BLaER1 treated with 17β-estradiol and CSF1 and Interleukin-3, amounts not matched to agents 10 nM and 100 nM (cell line): ENCODE data around the gene P3H2.

ENCODE experiments used
- H3K27ac ChIP-seq, 11 experiments: shearing (Covaris generic); formaldehyde crosslinking; 2 replicates each; pipeline ENCODE4 v1.8.1; 2022
- H3K27me3 ChIP-seq, 11 experiments: shearing (Covaris generic); formaldehyde crosslinking; 2 replicates each; pipeline ENCODE4 v1.8.1; 2022
- H3K36me3 ChIP-seq, 11 experiments: shearing (Covaris generic); formaldehyde crosslinking; 2 replicates each; pipeline ENCODE4 v1.8.1; 2022
- H3K4me1 ChIP-seq, 10 experiments: shearing (Covaris generic); formaldehyde crosslinking; 2 replicates each; pipeline ENCODE4 v1.8.1; 2022
- H3K4me2 ChIP-seq, 11 experiments: shearing (Covaris generic); formaldehyde crosslinking; 2 replicates each; pipeline ENCODE4 v1.8.1; 2022
- H3K4me3 ChIP-seq, 10 experiments: shearing (Covaris generic); formaldehyde crosslinking; 2 replicates each; pipeline ENCODE4 v1.8.1; 2022
- H3K9ac ChIP-seq, 11 experiments: shearing (Covaris generic); formaldehyde crosslinking; 2 replicates each; pipeline ENCODE4 v1.8.1; 2022
- H3K9me3 ChIP-seq, 11 experiments: shearing (Covaris generic); formaldehyde crosslinking; replicated peaks in 1 of 11; 2 replicates each; pipeline ENCODE4 v1.8.1; 2022
- H4K20me1 ChIP-seq, 11 experiments: shearing (Covaris generic); formaldehyde crosslinking; 2 replicates each; pipeline ENCODE4 v1.8.1; 2022
- Cebpa-rat ChIP-seq, 11 experiments: shearing (Covaris generic); IDR thresholded peaks; 2 replicates each; pipeline ENCODE4 v1.8.1; 2022

The P3H2 gene

GRCh38 chr3:190005343-190006113 lies 115.2 kb downstream of the P3H2 start:
- Histone ChIP-seq H4K20me1 (no peaks in the 10 kb centered on the region), H3K4me2 (no peak overlapping the region), H3K4me3 (no peak overlapping the region)

GRCh38 chr3:190004656-190005055 lies 116.0 kb downstream of the P3H2 start:
- H3K27ac ChIP-seq, result no peak overlapping the region
- no peak for TF ChIP-seq Cebpa-rat (IDR thresholded peaks at IDR 0.05)
- H4K20me1 ChIP-seq, result no peaks in the 10 kb centered on the region
- H3K9ac ChIP-seq, result no peak overlapping the region
- H3K4me1 ChIP-seq, result peaks cover 6 to 18% (median 12%) of the 10 kb centered on the region in 10 experiments; a peak in 19 of 20 replicates
- no peaks in the 10 kb centered on the region for H3K9me3 ChIP-seq
- H3K27me3 ChIP-seq, result no peaks in the 10 kb centered on the region
- H3K4me3 ChIP-seq, result no peak overlapping the region
- H3K36me3 ChIP-seq, result no peaks in the 10 kb centered on the region
- no peak overlapping the region for H3K4me2 ChIP-seq

More at GRCh38 chr3:190005343-190006113, 115.2 kb downstream of the P3H2 start:
- Histone ChIP-seq H3K36me3 (no peaks in the 10 kb centered on the region), H3K9me3 (no peaks in the 10 kb centered on the region), H3K9ac (no peak overlapping the region), H3K27ac (no peak overlapping the region), H3K27me3 (no peaks in the 10 kb centered on the region), H3K4me1 (peaks cover 9 to 27% (median 19%) of the 10 kb centered on the region in 10 experiments; a peak in 19 of 20 replicates)
- no peak for TF ChIP-seq Cebpa-rat (IDR thresholded peaks at IDR 0.05)

GRCh38 chr3:190003681-190004123 lies 117.0 kb downstream of the P3H2 start:
- no peak overlapping the region for H3K9ac ChIP-seq
- H3K27me3 ChIP-seq, result no peaks in the 10 kb centered on the region
- peaks cover 0 to 9% (median 3%) of the 10 kb centered on the region in 10 experiments; a peak in 11 of 20 replicates for H3K4me1 ChIP-seq
- no peak overlapping the region for H3K4me2 ChIP-seq
- H3K9me3 ChIP-seq, result no peaks in the 10 kb centered on the region
- no peak for TF ChIP-seq Cebpa-rat (IDR thresholded peaks at IDR 0.05)
- no peaks in the 10 kb centered on the region for H3K36me3 ChIP-seq
- H3K4me3 ChIP-seq, result no peak overlapping the region
- H3K27ac ChIP-seq, result no peak overlapping the region
- no peaks in the 10 kb centered on the region for H4K20me1 ChIP-seq

DNA sequence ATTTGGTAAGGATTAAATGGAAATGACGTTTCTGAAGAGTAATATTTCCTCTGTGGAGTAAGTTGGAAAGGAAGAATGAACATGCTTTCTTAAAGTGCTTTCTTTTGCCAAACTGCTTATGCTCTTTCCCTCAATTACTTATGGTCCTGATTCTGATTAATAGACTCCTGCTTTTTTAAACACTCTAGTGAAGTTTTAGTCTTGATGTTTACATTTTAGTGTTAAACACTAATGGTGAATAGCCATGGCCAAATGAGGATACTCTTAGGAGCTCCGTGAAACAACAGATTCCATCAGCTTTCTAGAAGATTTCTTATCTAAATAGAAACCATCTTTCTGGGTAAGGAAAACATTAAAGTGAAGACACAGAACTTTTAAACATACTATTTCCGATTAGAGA lies 117.6 kb downstream of the P3H2 start:
- no peak for TF ChIP-seq Cebpa-rat (IDR thresholded peaks at IDR 0.05)
- Histone ChIP-seq H3K4me2 (no peak overlapping the region), H4K20me1 (no peaks in the 10 kb centered on the region), H3K4me1 (peaks cover 0 to 2% (median 0%) of the 10 kb centered on the region in 10 experiments; a peak in 3 of 20 replicates), H3K9me3 (no peaks in the 10 kb centered on the region), H3K4me3 (no peak overlapping the region), H3K27ac (no peak overlapping the region), H3K9ac (no peak overlapping the region), H3K27me3 (no peaks in the 10 kb centered on the region), H3K36me3 (no peaks in the 10 kb centered on the region)

DNA sequence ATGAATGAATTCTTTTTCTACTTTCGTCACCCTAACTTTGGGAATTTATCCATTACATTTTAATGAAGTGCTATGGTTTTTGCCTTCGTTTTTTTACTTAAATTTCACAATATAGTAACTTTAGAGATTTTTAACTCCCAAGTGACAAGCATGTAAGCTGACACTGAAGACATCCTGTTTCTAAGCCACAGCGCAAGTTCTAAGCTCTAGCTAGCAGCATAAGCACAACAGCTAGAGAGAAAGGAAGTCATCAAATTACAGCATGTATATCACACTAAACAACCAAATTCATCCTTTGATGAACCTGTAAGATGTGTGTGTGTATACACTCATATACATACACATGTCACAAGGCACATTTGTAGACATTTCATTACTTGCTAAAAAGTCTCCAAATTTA lies 119.3 kb downstream of the P3H2 start:
- Histone ChIP-seq H3K4me3 (no peak overlapping the region), H3K27me3 (no peaks in the 10 kb centered on the region), H3K4me2 (no peak overlapping the region), H3K9me3 (no peaks in the 10 kb centered on the region), H3K9ac (no peak overlapping the region), H3K36me3 (no peaks in the 10 kb centered on the region), H3K4me1 (no peaks in the 10 kb centered on the region), H4K20me1 (no peaks in the 10 kb centered on the region), H3K27ac (no peak overlapping the region)
- no peak for TF ChIP-seq Cebpa-rat (IDR thresholded peaks at IDR 0.05)

DNA sequence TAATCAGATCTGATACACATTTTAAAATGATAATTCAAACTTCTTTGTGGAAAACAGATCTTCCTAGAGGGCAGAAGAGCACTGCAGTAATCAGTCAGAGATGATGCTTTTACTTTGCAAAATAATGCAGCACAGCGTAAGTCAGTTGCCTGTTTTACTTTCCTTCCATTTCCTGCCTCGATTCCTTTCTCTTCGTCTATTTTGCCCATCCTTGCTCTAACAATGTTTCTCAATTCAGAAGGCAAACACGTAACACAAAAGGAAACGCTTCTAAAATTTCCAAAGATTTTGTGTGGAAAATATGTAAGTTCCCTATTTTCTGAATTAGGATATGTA lies 119.9 kb downstream of the P3H2 start:
- no peaks in the 10 kb centered on the region for H3K4me1 ChIP-seq
- H3K4me3 ChIP-seq, result no peak overlapping the region
- no peaks in the 10 kb centered on the region for H3K9me3 ChIP-seq
- H4K20me1 ChIP-seq, result no peaks in the 10 kb centered on the region
- no peak overlapping the region for H3K4me2 ChIP-seq
- no peak for TF ChIP-seq Cebpa-rat (IDR thresholded peaks at IDR 0.05)
- no peak overlapping the region for H3K9ac ChIP-seq
- no peaks in the 10 kb centered on the region for H3K36me3 ChIP-seq
- no peak overlapping the region for H3K27ac ChIP-seq
- H3K27me3 ChIP-seq, result no peaks in the 10 kb centered on the region

DNA sequence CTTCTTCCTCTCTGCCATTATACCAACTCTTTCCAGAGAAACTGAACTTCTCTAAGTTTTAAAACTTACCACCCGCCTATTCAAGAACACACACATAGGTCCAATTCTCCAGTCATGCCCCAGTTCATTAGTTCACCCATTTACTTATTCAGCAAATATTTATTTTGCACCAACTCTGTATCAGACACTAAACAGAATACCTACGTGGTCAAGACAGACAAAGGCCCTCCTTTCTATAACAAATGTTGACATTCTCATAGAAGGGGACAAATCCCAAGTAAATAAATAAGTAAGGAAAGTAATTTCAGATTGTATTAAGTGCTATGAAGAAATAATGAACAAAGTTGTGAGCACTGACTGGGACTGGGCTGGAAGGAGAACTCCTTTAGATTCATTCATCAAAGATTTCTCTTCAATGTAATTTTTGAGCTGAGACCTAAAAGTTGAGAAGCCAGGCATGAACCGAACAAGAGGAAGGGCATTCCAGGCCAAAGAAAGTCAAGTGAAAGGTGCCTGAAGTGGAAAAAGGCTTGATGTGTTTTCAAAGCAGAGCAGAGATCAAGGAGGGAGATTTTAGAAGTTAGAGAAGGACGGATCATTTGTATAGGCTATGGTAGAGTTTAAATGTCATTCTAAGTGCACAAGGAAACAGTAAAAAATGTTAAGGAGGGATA lies 120.4 kb downstream of the P3H2 start:
- Histone ChIP-seq H3K4me2 (no peak overlapping the region), H3K9ac (no peak overlapping the region)

GRCh38 chr3:189999718-190000117 lies 121.0 kb downstream of the P3H2 start:
- Histone ChIP-seq H3K9ac (no peak overlapping the region), H4K20me1 (no peaks in the 10 kb centered on the region), H3K4me3 (no peak overlapping the region), H3K9me3 (no peaks in the 10 kb centered on the region), H3K27ac (no peak overlapping the region), H3K4me2 (no peak overlapping the region), H3K36me3 (no peaks in the 10 kb centered on the region), H3K27me3 (no peaks in the 10 kb centered on the region), H3K4me1 (no peaks in the 10 kb centered on the region)
- TF ChIP-seq Cebpa-rat (IDR thresholded peaks at IDR 0.05), result no peak

More for the DNA sequence above, 120.4 kb downstream of the P3H2 start:
- TF ChIP-seq Cebpa-rat (IDR thresholded peaks at IDR 0.05), result no peak
- H3K36me3 ChIP-seq, result no peaks in the 10 kb centered on the region
- H3K4me3 ChIP-seq, result no peak overlapping the region
- no peaks in the 10 kb centered on the region for H4K20me1 ChIP-seq
- no peaks in the 10 kb centered on the region for H3K9me3 ChIP-seq
- no peaks in the 10 kb centered on the region for H3K4me1 ChIP-seq
- no peak overlapping the region for H3K27ac ChIP-seq
- H3K27me3 ChIP-seq, result no peaks in the 10 kb centered on the region

GRCh38 chr3:189995129-189995528 lies 125.6 kb downstream of the P3H2 start:
- Histone ChIP-seq H4K20me1 (no peaks in the 10 kb centered on the region), H3K9ac (no peak overlapping the region)

DNA sequence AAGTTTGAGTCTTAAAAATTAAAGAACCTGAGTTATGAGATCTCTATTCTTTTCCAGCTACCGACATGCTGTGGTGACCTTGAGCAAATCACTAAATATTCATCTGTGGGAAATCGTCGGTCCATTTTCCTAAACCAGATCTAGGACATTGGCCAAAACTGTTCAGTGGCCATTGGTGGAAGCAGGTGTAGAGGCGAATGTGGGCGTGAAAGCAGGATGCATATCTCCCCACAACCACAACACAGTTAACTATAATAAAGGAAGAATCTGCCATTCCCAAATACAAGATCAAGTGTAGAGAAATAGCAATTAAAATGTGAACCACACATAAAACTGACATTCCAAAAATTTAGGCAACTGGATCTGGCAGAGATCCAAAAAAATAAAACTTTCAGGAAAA lies 129.9 kb downstream of the P3H2 start:
- no peak overlapping the region for H3K4me3 ChIP-seq
- no peaks in the 10 kb centered on the region for H3K36me3 ChIP-seq
- no peaks in the 10 kb centered on the region for H4K20me1 ChIP-seq
- no peaks in the 10 kb centered on the region for H3K27me3 ChIP-seq
- no peak overlapping the region for H3K9ac ChIP-seq
- no peak overlapping the region for H3K27ac ChIP-seq
- no peak for TF ChIP-seq Cebpa-rat (IDR thresholded peaks at IDR 0.05)
- H3K4me2 ChIP-seq, result no peak overlapping the region
- no peaks in the 10 kb centered on the region for H3K4me1 ChIP-seq
- no peaks in the 10 kb centered on the region for H3K9me3 ChIP-seq

More at GRCh38 chr3:189995129-189995528, 125.6 kb downstream of the P3H2 start:
- TF ChIP-seq Cebpa-rat (IDR thresholded peaks at IDR 0.05), result no peak
- no peaks in the 10 kb centered on the region for H3K36me3 ChIP-seq
- H3K4me3 ChIP-seq, result no peak overlapping the region
- no peak overlapping the region for H3K4me2 ChIP-seq
- H3K4me1 ChIP-seq, result no peaks in the 10 kb centered on the region
- H3K27me3 ChIP-seq, result no peaks in the 10 kb centered on the region
- H3K9me3 ChIP-seq, result no peaks in the 10 kb centered on the region
- H3K27ac ChIP-seq, result no peak overlapping the region
